ENCODE measurements around the gene NPAS1.

The NPAS1 gene

GRCh38 chr19:47084879-47085439, 65.3 kb downstream of the NPAS1 start:
- TF ChIP-seq CTCF (IDR thresholded peaks at IDR 0.05; ENCODE audit: insufficient read depth, missing control alignments), result no peak
- no peak for DNase-seq (ENCODE audit: insufficient read length, low spot score)
- no peak for FAIRE-seq

DNA sequence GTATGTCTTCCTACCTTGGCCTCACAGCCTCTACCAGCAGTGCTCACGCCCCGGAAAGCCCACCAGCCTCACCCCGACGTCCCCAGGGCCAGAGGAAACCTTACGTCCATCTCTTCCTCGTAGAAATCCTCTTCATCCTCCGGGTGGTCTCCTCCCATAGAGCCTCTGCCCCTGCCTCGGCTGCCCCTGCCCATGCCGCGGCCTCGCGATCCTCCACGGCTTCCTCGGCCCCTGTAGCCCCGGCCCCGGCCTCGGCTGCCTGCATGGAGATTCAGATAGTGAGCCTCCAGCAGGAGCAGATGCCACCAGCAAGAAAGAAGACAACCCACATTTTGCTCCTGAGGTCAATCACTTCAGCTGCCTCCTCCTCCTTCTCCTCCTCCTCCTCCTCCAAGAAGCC, 66.6 kb downstream of the NPAS1 start:
- TF ChIP-seq CTCF (IDR thresholded peaks at IDR 0.05; ENCODE audit: insufficient read depth, missing control alignments), result no peak
- DNase-seq (ENCODE audit: insufficient read length, low spot score), result no peak
- FAIRE-seq, result no peak

GRCh38 chr19:47089767-47090350, 70.2 kb downstream of the NPAS1 start:
- FAIRE-seq (no peak), DNase-seq (ENCODE audit: insufficient read length, low spot score) (no peak)
- no peak for TF ChIP-seq CTCF (IDR thresholded peaks at IDR 0.05; ENCODE audit: insufficient read depth, missing control alignments)

DNA sequence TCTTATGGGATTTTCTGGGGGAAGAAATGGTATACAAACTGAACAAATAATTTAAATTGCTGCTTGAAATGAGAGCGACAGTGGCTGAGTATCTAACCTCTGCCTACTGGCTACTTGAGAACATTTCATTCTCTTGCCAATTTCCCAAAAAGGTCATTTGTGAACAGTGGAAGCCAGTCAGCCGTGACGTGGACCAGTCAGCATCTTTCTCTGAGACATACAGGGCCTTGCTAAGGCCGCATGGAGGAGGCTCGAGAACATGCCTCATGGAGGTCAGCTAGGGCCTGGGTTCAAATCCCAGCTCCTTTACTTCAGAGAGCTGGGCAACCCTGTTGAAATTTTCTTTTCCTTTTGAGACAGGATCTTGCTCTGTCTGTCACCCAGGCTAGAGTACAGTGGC, 73.6 kb downstream of the NPAS1 start:
- no peak for FAIRE-seq
- no peak for DNase-seq (ENCODE audit: insufficient read length, low spot score)
- TF ChIP-seq CTCF (IDR thresholded peaks at IDR 0.05; ENCODE audit: insufficient read depth, missing control alignments), result no peak

DNA sequence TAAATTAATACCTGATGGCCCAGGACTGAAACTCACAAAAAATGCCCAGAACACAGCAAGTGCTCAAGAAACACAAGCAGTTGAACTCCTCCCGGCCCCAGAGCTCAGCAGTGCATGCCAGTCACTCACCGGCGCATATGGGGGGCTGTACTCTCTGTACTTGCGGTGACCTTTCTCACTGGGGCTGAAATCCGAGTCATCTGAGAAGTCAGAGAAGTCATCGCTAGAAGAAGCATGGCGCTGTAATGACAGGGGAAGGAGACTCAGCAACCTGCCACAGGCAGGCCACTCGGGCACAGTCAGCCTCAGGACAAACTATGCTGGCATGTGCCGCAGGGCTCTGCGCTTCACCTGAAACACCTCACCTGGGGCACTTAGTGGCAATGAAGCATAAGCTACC, 74.2 kb downstream of the NPAS1 start:
- TF ChIP-seq CTCF (IDR thresholded peaks at IDR 0.05; ENCODE audit: insufficient read depth, missing control alignments), result no peak
- DNase-seq (ENCODE audit: insufficient read length, low spot score), result no peak
- FAIRE-seq, result no peak

- DNase-seq (ENCODE audit: insufficient read length, low spot score), result no peak
- no peak for FAIRE-seq
- no peak for TF ChIP-seq CTCF (IDR thresholded peaks at IDR 0.05; ENCODE audit: insufficient read depth, missing control alignments)
Measured at GRCh38 chr19:47094557-47095475, 75.2 kb downstream of the NPAS1 start.

Data from D721Med (cell line).